IMR-90 (cell line): ENCODE results near the gene SYPL1. TPM values are rescaled to one million over a fixed set of nuclear protein-coding genes. Genes with fewer than 3 reads are reported as not detected.

Experiments
- ATAC-seq: fragments of 200-7000 bp; cut with Tn5 transposase; 2 replicates; pipeline ENCODE4 v1.9.1; 2020; ENCODE audit warnings: low read depth, mild to moderate bottlenecking, moderate library complexity
- BruUV-seq: library from RNA; stranded (reverse); fragments of 400-500 nt; replicated peaks from 2 replicates; lab custom pipeline; 2021; lab: Mats Ljungman, UMichigan
- CTCF ChIA-PET: fragments of 300-600 bp; formaldehyde crosslinking; extraction: SDS; loops from one replicate; lab custom pipeline; 2021; ENCODE audit warnings: antibody characterized with exemption; lab: Yijun Ruan, JAX
- POLR2A ChIA-PET: fragments of 300-600 bp; sonication (Branson Sonifier 250); formaldehyde crosslinking; loops from one replicate; lab custom pipeline; 2022; ENCODE audit warnings: antibody characterized with exemption; ENCODE audit not compliant: unreplicated experiment; lab: Charles Lee
- DNase-seq: peaks from one replicate; pipeline ENCODE4 v3.0.0; 2013
- H2AFZ ChIP-seq: replicated peaks from 2 replicates; pipeline ENCODE3; 2013; ENCODE audit warnings: low read length, mild to moderate bottlenecking; ENCODE audit not compliant: poor library complexity
- H2AK5ac ChIP-seq: 2 replicates; pipeline ENCODE4 v1.6.1; 2013; ENCODE audit warnings: low read depth, low read length, inconsistent platforms
- H2AK9ac ChIP-seq: replicated peaks from 2 replicates; pipeline ENCODE3; 2013; ENCODE audit warnings: mild to moderate bottlenecking, low read depth, low read length, moderate library complexity; ENCODE audit not compliant: poor library complexity
- H2BK120ac ChIP-seq: 2 replicates; pipeline ENCODE4 v1.6.1; 2013; ENCODE audit warnings: low read depth, low read length, inconsistent platforms
- H2BK15ac ChIP-seq: 3 replicates; pipeline ENCODE4 v1.6.1; 2013; ENCODE audit warnings: low read depth, low read length, inconsistent platforms
- H2BK20ac ChIP-seq: 2 replicates; pipeline ENCODE4 v1.6.1; 2013; ENCODE audit warnings: low read depth, mild to moderate bottlenecking, inconsistent platforms, low read length, moderate library complexity
- H2BK5ac ChIP-seq: 2 replicates; pipeline ENCODE4 v1.6.1; 2013; ENCODE audit warnings: mild to moderate bottlenecking, low read depth, low read length, inconsistent platforms; ENCODE audit not compliant: poor library complexity, severe bottlenecking
- H3K14ac ChIP-seq: replicated peaks from 2 replicates; pipeline ENCODE4 v1.6.1; 2013; ENCODE audit warnings: low read depth, low read length, inconsistent platforms
- H3K18ac ChIP-seq: 2 replicates; pipeline ENCODE4 v1.6.1; 2013; ENCODE audit warnings: low read depth, low read length, control low read depth
- H3K23ac ChIP-seq: 2 replicates; pipeline ENCODE4 v1.6.1; 2013; ENCODE audit warnings: low read depth, low read length, inconsistent platforms
- H3K27ac ChIP-seq: 2 replicates; pipeline ENCODE4 v1.5.1; 2013; ENCODE audit warnings: mild to moderate bottlenecking, control low read depth, low read length; ENCODE audit not compliant: insufficient read depth
- H3K27me3 ChIP-seq: 2 replicates; pipeline ENCODE4 v1.6.1; 2013; ENCODE audit warnings: low read length; ENCODE audit not compliant: control insufficient read depth, insufficient read depth
- H3K36me3 ChIP-seq: 2 replicates; pipeline ENCODE4 v1.6.1; 2013; ENCODE audit warnings: low read length, mixed read lengths; ENCODE audit not compliant: control insufficient read depth, insufficient read depth
- H3K4ac ChIP-seq: 2 replicates; pipeline ENCODE4 v1.6.1; 2013; ENCODE audit warnings: low read depth, low read length, inconsistent platforms
- H3K4me1 ChIP-seq: 2 replicates; pipeline ENCODE4 v1.6.1; 2013; ENCODE audit warnings: low read length, mixed read lengths; ENCODE audit not compliant: control insufficient read depth, insufficient read depth
- H3K4me2 ChIP-seq: 2 replicates; pipeline ENCODE4 v1.6.1; 2013; ENCODE audit warnings: low read depth, mild to moderate bottlenecking, control low read depth, low read length, moderate library complexity
- H3K4me3 ChIP-seq: 2 replicates; pipeline ENCODE4 v1.5.1; 2013; ENCODE audit warnings: low read depth, mild to moderate bottlenecking, control low read depth, low read length, moderate library complexity; ENCODE audit not compliant: insufficient read depth
- H3K56ac ChIP-seq: 2 replicates; pipeline ENCODE4 v1.6.1; 2013; ENCODE audit warnings: low read length, inconsistent platforms; ENCODE audit not compliant: insufficient read depth; ENCODE audit errors: extremely low read depth
- H3K79me1 ChIP-seq, 2 experiments: 2 replicates each; pipeline ENCODE4 v1.6.1; 2013; ENCODE audit warnings: low read length in 2 of 2, inconsistent platforms in 1 of 2, low read depth in 1 of 2
- H3K9ac ChIP-seq: 2 replicates; pipeline ENCODE4 v1.6.1; 2013; ENCODE audit warnings: low read depth, low read length, control low read depth
- H3K9me1 ChIP-seq: 2 replicates; pipeline ENCODE4 v1.6.1; 2013; ENCODE audit warnings: low read length, inconsistent platforms; ENCODE audit not compliant: insufficient read depth
- H3K9me3 ChIP-seq: 2 replicates; pipeline ENCODE4 v1.6.1; 2013; ENCODE audit warnings: low read length; ENCODE audit not compliant: control insufficient read depth, insufficient read depth
- H4K20me1 ChIP-seq: 2 replicates; pipeline ENCODE4 v1.6.1; 2013; ENCODE audit warnings: low read length, inconsistent platforms; ENCODE audit not compliant: insufficient read depth
- H4K5ac ChIP-seq: 2 replicates; pipeline ENCODE4 v1.6.1; 2013; ENCODE audit warnings: mild to moderate bottlenecking, low read depth, low read length, control low read depth
- H4K8ac ChIP-seq, 2 experiments: 2 replicates each; pipeline ENCODE4 v1.6.1; 2013; ENCODE audit warnings: low read depth in 2 of 2, low read length in 2 of 2, control low read depth in 1 of 2, inconsistent platforms in 1 of 2
- H4K91ac ChIP-seq: 2 replicates; pipeline ENCODE4 v1.6.1; 2013; ENCODE audit warnings: low read depth, low read length, inconsistent platforms; ENCODE audit not compliant: insufficient read depth
- CHD1 ChIP-seq: IDR thresholded peaks from 2 replicates; pipeline ENCODE4 v1.6.1; 2012; ENCODE audit warnings: low read depth, low read length, improper control_type of control experiment
- MAFK ChIP-seq: IDR thresholded peaks from 2 replicates; pipeline ENCODE4 v1.6.1; 2012; ENCODE audit warnings: low read depth, low read length, improper control_type of control experiment
- RAD21 ChIP-seq: IDR thresholded peaks from 2 replicates; pipeline ENCODE4 v1.6.1; 2012; ENCODE audit warnings: low read length, improper control_type of control experiment
- RFX5 ChIP-seq: IDR thresholded peaks from 2 replicates; pipeline ENCODE4 v1.8.0; 2012; ENCODE audit warnings: low read depth, mild to moderate bottlenecking, low read length, moderate library complexity
- USF2 ChIP-seq: fragments of 150-350 bp; IDR thresholded peaks from 2 replicates; pipeline ENCODE4 v1.6.1; 2017; ENCODE audit warnings: mild to moderate bottlenecking, antibody characterized with exemption, low read length, low read depth
- WGBS, 2 experiments: methylation state at CpG; one replicate each; pipeline versions ENCODE4 v1.1.5 to v1.1.7; 2013; ENCODE audit warnings: missing lambda C conversion rate in 2 of 2; ENCODE audit not compliant: insufficient read length in 1 of 2; ENCODE audit errors: extremely low coverage in 2 of 2; 5-methylcytosine and 5-hydroxymethylcytosine counted together
- dilution Hi-C: fragments of 300-500 bp; cut with HindIII; formaldehyde crosslinking; loops from one replicate; pipeline ENCODE4 v1.14.3; 2018; ENCODE audit warnings: low sequenced_read_pairs; ENCODE audit not compliant: unreplicated experiment
- in situ Hi-C: fragments of 300-500 bp; cut with MboI; formaldehyde crosslinking; loops from 3 replicates; pipeline ENCODE4 v1.14.3; 2019; ENCODE audit warnings: low sequenced_read_pairs, inconsistent platforms, mixed read lengths
- intact Hi-C: fragments of 100-400 bp; cut with micrococcal nuclease; formaldehyde crosslinking; loops from 2 replicates; pipeline ENCODE4 v1.10.0; 2022
- polyA plus RNA-seq, 3 experiments: library from polyadenylated mRNA; depleted of rRNA; stranded (reverse); fragments of >200 nt; gene quantifications; 2 replicates each; pipeline ENCODE4 v1.2.3, GENCODE V29; 2012; ENCODE audit warnings: low replicate concordance in 1 of 3
- total RNA-seq: library from RNA; depleted of rRNA; stranded (reverse); fragments of >200 nt; gene quantifications from 2 replicates; pipeline ENCODE4 v1.2.3, GENCODE V29; 2012

SYPL1 gene
- total and polyA plus RNA-seq, 2 of the 4 experiments (the other 2 are of a cell fraction), result 19.0 to 45.0 TPM

GRCh38 chr7:106155027-106155426, 42.9 kb upstream of the SYPL1 start:
- intact Hi-C loops, result loop anchor here (2.0 to 10.0 kb wide), 2 partner anchors 280 to 502 kb away; partner anchors contain the start of gene ATXN7L1
- no peaks in the 10 kb centered on the region for H3K9me1 ChIP-seq
- POLR2A ChIA-PET, result no interaction called here

More at GRCh38 chr7:106155027-106155426, 42.9 kb upstream of the SYPL1 start:
- DNase-seq, result no peak
- Histone ChIP-seq H2BK5ac (no peak overlapping the region), H2AK9ac (no peak overlapping the region), H4K5ac (no peak overlapping the region), H2BK120ac (no peak overlapping the region), H3K18ac (no peak overlapping the region), H2BK20ac (no peak overlapping the region), H3K4me2 (no peak overlapping the region), H2AK5ac (no peak overlapping the region), H2BK15ac (no peak overlapping the region), H3K27ac (no peak overlapping the region), H3K36me3 (no peaks in the 10 kb centered on the region), H3K79me1 (no peaks in the 10 kb centered on the region), H3K4ac (no peak overlapping the region), H4K91ac (no peak overlapping the region), H3K56ac (no peak overlapping the region), H3K4me3 (no peak overlapping the region), H3K9ac (no peak overlapping the region), H2AFZ (no peak overlapping the region), H3K14ac (no peak overlapping the region), H3K27me3 (peaks cover 25% of the 10 kb centered on the region), H3K4me1 (no peaks in the 10 kb centered on the region), H4K8ac (no peak overlapping the region), H3K9me3 (no peaks in the 10 kb centered on the region), H3K23ac (no peak overlapping the region), H4K20me1 (no peaks in the 10 kb centered on the region)
- no CpG with 5 or more reads among the region's 4 CpGs for whole genome bisulfite sequencing, 2 experiments
- no TSS peak for BruUV-seq
- no peak for ATAC-seq
- dilution Hi-C loops, result no loop called here
- in situ Hi-C loops, result no loop called here
- CTCF ChIA-PET, result interaction anchor here (0.9 to 2.5 kb wide), 4 partner anchors 12 to 108 kb away, joined by 3 to 18 read pairs (median 13); no protein-coding TSS in a partner anchor
- TF ChIP-seq RAD21, result no peak
- no peak for TF ChIP-seq USF2
- no peak for TF ChIP-seq CHD1
- TF ChIP-seq MAFK, result no peak
- TF ChIP-seq RFX5, result no peak
